GM23338 (cell line): Measurements from ENCODE around the gene KREMEN2.

Experiments
- CREB1 ChIP-seq: fragments of 250-450 bp; sonication (Bioruptor Pico); IDR thresholded peaks from 2 replicates; pipeline ENCODE4 v1.5.0; 2020; ENCODE audit warnings: low read depth, mild to moderate bottlenecking, moderate library complexity
- CTCF ChIP-seq, 2 experiments: fragments of 200-600 bp in 1 of 2; sonication (generic) in 1 of 2; conservative IDR thresholded peaks; 2 replicates each; pipeline versions ENCODE4 v1.5.1 to v1.6.1; 2016 to 2017; ENCODE audit warnings: antibody characterized with exemption in 2 of 2, low read depth in 2 of 2, mild to moderate bottlenecking in 2 of 2, moderate library complexity in 1 of 2
- ETS1 ChIP-seq: IDR thresholded peaks from 2 replicates; pipeline ENCODE4 v1.6.1; 2016; ENCODE audit warnings: antibody characterized with exemption
- EZH2 ChIP-seq: fragments of 200-600 bp; sonication (generic); IDR thresholded peaks from one replicate; pipeline ENCODE4 v1.8.0; 2017; ENCODE audit warnings: antibody characterized with exemption, mild to moderate bottlenecking, low read depth; ENCODE audit not compliant: unreplicated experiment
- EZH2phosphoT487 ChIP-seq: fragments of 200-600 bp; sonication (generic); IDR thresholded peaks from one replicate; pipeline ENCODE4 v1.8.1; 2018; ENCODE audit warnings: antibody characterized with exemption; ENCODE audit not compliant: unreplicated experiment
- JUNB ChIP-seq: IDR thresholded peaks from one replicate; pipeline ENCODE4 v1.6.1; 2016; ENCODE audit warnings: antibody characterized with exemption; ENCODE audit not compliant: unreplicated experiment
- NANOG ChIP-seq: IDR thresholded peaks from 2 replicates; pipeline ENCODE4 v1.6.1; 2016; ENCODE audit warnings: antibody characterized with exemption, borderline replicate concordance
- POLR2AphosphoS5 ChIP-seq: IDR thresholded peaks from 2 replicates; pipeline ENCODE4 v1.6.1; 2016; ENCODE audit warnings: antibody characterized with exemption, low read depth
- REST ChIP-seq: IDR thresholded peaks from one replicate; pipeline ENCODE4 v1.6.1; 2018; ENCODE audit warnings: antibody characterized with exemption; ENCODE audit not compliant: unreplicated experiment
- STAT1 ChIP-seq: IDR thresholded peaks from one replicate; pipeline ENCODE4 v1.6.1; 2016; ENCODE audit warnings: antibody characterized with exemption; ENCODE audit not compliant: unreplicated experiment
- ZNF114 ChIP-seq: fragments of 250-450 bp; sonication (Bioruptor Pico); IDR thresholded peaks from 2 replicates; pipeline ENCODE4 v1.5.0; 2020; ENCODE audit warnings: mild to moderate bottlenecking, moderate library complexity
- ZNF331 ChIP-seq: fragments of 250-450 bp; sonication (Bioruptor Pico); IDR thresholded peaks from 2 replicates; pipeline ENCODE4 v1.5.0; 2020; ENCODE audit warnings: low read depth, mild to moderate bottlenecking, moderate library complexity
- ZNF462 ChIP-seq: fragments of 250-450 bp; sonication (Bioruptor Pico); IDR thresholded peaks from 2 replicates; pipeline ENCODE4 v1.5.0; 2020; ENCODE audit warnings: mild to moderate bottlenecking, moderate library complexity

- TF ChIP-seq REST (no peak), EZH2phosphoT487 (no peak), CTCF (conservative IDR thresholded peaks at IDR 0.05; ENCODE audit: low read depth in 2 of 2) (no peak), ZNF114 (no peak), STAT1 (no peak), CREB1 (CRISPR knock-in tag) (no peak), POLR2AphosphoS5 (no peak), ZNF331 (CRISPR knock-in tag) (no peak), EZH2 (no peak), JUNB (no peak), ZNF462 (CRISPR knock-in tag) (no peak), ETS1 (no peak), NANOG (no peak)
Measured at GRCh38 chr16:2992383-2993081, 28.5 kb downstream of the KREMEN2 start.
